Measurements from ENCODE around the gene SLC23A3. TPM values are rescaled to one million over a fixed set of nuclear protein-coding genes. Genes with fewer than 3 reads are reported as not detected.
A peak's percentile ranks its signal among the peaks of the same experiment; 100 is the strongest.

SLC23A3 gene
- total RNA-seq, 4 donors from 2014 or later = 1.0 to 2.7 (median 1.2) TPM

DNA sequence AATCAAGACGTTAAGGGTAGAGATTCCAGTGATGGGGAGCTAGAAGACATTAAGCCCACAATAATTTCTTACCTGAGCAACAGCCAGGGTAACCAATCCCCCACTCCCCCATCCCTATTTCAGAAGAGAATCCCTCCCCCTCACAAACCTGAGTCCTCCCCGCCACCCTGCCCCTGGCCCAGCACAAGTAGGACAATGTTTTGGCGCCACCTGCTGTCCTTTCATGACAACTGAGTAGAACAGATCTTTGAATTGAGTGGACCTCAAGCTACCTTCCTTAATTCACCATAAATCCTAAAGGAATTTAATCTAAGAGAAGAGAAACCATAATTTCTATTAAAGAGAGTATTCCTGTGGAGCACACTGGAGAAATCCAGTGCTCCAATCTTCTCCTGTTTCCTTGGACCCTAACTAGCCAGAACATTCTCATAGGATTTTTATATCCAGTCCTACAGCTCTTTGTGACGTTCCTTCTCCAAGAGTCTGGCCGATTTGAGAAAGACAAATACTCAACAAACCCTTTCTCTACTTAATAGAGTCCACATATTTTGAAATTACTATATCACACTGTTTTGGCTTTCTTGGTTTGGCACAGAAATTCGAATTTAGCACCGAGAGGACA, 50.3 kb downstream of the SLC23A3 start:
- no peak for TF ChIP-seq CTCF (IDR thresholded peaks at IDR 0.05)
- peak; percentile 61 for DNase-seq (ENCODE audit: low spot score)
- ATAC-seq (ENCODE audit: low FRiP score) = no peak

GRCh38 chr2:219118504-219118903, 51.3 kb downstream of the SLC23A3 start:
- DNase-seq (ENCODE audit: low spot score) (no peak), ATAC-seq (ENCODE audit: low FRiP score) (no peak)
- TF ChIP-seq CTCF (IDR thresholded peaks at IDR 0.05) = no peak

DNA sequence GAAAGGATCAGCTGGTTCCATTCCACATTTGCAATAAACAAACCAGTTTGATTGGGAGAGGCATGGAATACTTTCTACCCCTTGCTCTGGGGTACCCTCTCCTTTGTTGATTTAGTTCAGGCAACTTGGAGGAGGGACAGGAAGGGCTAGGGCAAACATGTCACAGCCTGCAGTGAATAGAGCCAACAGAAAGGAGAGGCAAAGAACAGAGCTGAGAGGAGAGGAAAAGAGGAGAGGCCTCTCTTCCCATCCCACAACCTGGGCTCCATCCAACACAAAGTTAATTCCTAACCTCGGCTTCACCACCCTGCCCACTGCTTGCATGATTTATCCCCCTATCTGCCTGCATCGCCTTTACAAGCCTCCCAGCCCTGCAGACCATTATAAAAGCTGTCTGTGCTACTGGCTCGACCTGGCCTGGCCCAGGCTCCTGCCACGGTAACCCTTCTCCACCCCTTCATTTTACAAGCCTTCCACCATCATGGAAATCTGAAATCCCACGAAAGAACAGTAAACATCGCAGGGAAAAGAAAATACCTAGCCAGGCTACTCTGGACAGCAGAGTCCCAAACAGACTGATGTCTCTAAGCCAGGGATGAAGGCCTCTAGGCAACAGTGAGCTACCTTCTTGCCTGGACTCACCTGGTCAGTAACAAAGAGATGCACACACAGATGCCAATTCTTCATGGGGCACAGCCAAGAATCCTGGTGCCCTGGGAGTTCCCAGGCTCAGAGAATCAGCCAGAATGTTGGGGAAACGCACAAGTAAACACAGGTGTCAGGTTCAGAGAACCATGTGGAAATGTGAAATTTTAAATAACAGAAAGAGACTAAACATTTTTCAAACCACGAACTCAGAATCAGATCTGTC, 52.8 kb downstream of the SLC23A3 start:
- DNase-seq (ENCODE audit: low spot score) = no peak
- no peak for ATAC-seq (ENCODE audit: low FRiP score)
- TF ChIP-seq CTCF (IDR thresholded peaks at IDR 0.05) = no peak

DNA sequence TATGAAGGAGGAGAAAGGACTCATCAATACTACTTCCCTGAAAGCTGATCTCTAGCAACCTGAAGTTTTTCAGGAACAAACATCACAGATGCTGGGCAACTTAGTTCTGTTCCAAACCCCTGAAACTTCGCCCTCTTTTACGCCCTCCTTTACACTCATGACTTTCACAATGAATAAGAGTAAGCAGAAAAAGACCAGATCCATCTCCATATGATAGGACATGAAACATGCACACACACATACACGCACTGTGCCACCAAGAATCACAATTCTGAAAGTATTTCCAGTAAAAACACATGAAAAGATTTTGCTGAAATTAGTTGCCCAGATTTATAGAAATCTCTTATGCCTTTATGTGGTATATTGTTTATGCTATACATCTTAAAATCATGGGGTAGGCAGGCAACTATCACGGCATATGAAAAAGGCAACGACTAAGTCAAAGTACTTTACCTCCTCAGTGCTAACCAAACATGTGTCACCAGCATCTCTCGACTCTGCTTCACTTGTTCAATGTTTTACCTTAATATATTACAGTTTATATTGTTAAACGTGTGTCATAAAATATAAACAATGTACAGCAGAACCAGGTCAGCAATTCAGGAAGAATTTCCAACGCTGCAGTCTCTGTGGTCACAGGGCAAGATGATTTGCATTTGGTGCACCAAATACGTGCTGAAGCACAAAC, 57.0 kb downstream of the SLC23A3 start:
- ATAC-seq (ENCODE audit: low FRiP score) (no peak), DNase-seq (ENCODE audit: low spot score) (no peak)
- no peak for TF ChIP-seq CTCF (IDR thresholded peaks at IDR 0.05)

- TF ChIP-seq CTCF (IDR thresholded peaks at IDR 0.05) = no peak
- no peak for ATAC-seq (ENCODE audit: low FRiP score)
- no peak for DNase-seq (ENCODE audit: low spot score)
Observed at GRCh38 chr2:219112062-219112406, 57.8 kb downstream of the SLC23A3 start.

Other genes with a start within 250 kb of the SLC23A3 start
- gene CDK5R2, start 210.4 kb downstream of the SLC23A3 start, total RNA-seq = not detected
- not detected for gene FEV, start 184.8 kb downstream of the SLC23A3 start, total RNA-seq
- not detected for gene CRYBA2, start 176.6 kb downstream of the SLC23A3 start, total RNA-seq
- under 1 TPM in 1 of 4 donors, not detected in 3; 0.19 TPM for gene CFAP65, start 128.5 kb downstream of the SLC23A3 start, total RNA-seq
- under 1 TPM in 1 of 4 donors, not detected in 3; 0.48 TPM for gene IHH, start 109.1 kb downstream of the SLC23A3 start, total RNA-seq
- gene NHEJ1, start 9.2 kb downstream of the SLC23A3 start, total RNA-seq = 10 to 100 TPM; 13.8 to 23.2 (median 17.5) TPM
- 10 to 100 TPM; 37.0 to 77.2 (median 43.0) TPM for gene CNPPD1, start 6.9 kb upstream of the SLC23A3 start, total RNA-seq
- gene RETREG2, start 8.2 kb upstream of the SLC23A3 start, total RNA-seq = 10 to 100 TPM; 48.5 to 73.9 (median 57.7) TPM
- 10 to 100 TPM; 25.1 to 57.1 (median 40.1) TPM for gene ZFAND2B, start 36.8 kb upstream of the SLC23A3 start, total RNA-seq
- gene ABCB6, start 48.9 kb upstream of the SLC23A3 start, total RNA-seq = 10 to 100 TPM; 24.1 to 35.6 (median 28.8) TPM
- 10 to 100 TPM; 24.4 to 52.2 (median 38.6) TPM for gene ATG9A, start 59.6 kb upstream of the SLC23A3 start, total RNA-seq
- 10 to 100 TPM; 13.5 to 77.4 (median 22.7) TPM for gene ANKZF1, start 59.8 kb upstream of the SLC23A3 start, total RNA-seq
- gene GLB1L, start 75.4 kb upstream of the SLC23A3 start, total RNA-seq = 10 to 100 TPM in 3 of 4 donors, 1 to 10 TPM in 1; 9.0 to 21.9 (median 12.3) TPM
- gene STK16, start 75.5 kb upstream of the SLC23A3 start, total RNA-seq = 10 to 100 TPM in 3 of 4 donors, 1 to 10 TPM in 1; 9.8 to 18.9 (median 12.5) TPM
- not detected for gene TUBA4B, start 83.2 kb upstream of the SLC23A3 start, total RNA-seq
- gene TUBA4A, start 83.9 kb upstream of the SLC23A3 start, total RNA-seq = 10 to 100 TPM; 26.9 to 74.0 (median 50.3) TPM
- gene DNAJB2, start 109.3 kb upstream of the SLC23A3 start, total RNA-seq = 10 to 100 TPM; 27.5 to 56.6 (median 46.8) TPM
- gene PTPRN, start 139.4 kb upstream of the SLC23A3 start, total RNA-seq = 1 to 10 TPM in 1 of 4 donors, under 1 TPM in 1, not detected in 2; 0.12 to 1.0 TPM
- not detected for gene RESP18, start 162.7 kb upstream of the SLC23A3 start, total RNA-seq
- gene DNPEP, start 217.9 kb upstream of the SLC23A3 start, total RNA-seq = 10 to 100 TPM; 58.4 to 97.4 (median 85.7) TPM
- gene DES, start 248.3 kb upstream of the SLC23A3 start, total RNA-seq = 100 to 1,000 TPM in 3 of 4 donors, 10 to 100 TPM in 1; 39.4 to 292 (median 182) TPM

Data from omental fat pad (tissue), 4 donors.